Nephron (organoid): Measurements from ENCODE around the gene SERP2.

ENCODE experiments used
- H3K27ac Mint-ChIP-seq, 3 experiments: 2 replicates each; pipeline ENCODE4 v1.8.0; 2020; ENCODE audit warnings: mixed read lengths in 3 of 3, mild to moderate bottlenecking in 2 of 3, moderate library complexity in 1 of 3
- H3K27me3 Mint-ChIP-seq: 2 replicates; pipeline ENCODE4 v1.8.0; 2021; ENCODE audit warnings: low read depth, mild to moderate bottlenecking, moderate library complexity, mixed read lengths
- H3K36me3 Mint-ChIP-seq: 2 replicates; pipeline ENCODE4 v1.8.0; 2020; ENCODE audit warnings: low read depth, mixed read lengths
- H3K4me1 Mint-ChIP-seq: 2 replicates; pipeline ENCODE4 v1.8.0; 2020; ENCODE audit warnings: mixed read lengths
- H3K4me3 Mint-ChIP-seq, 3 experiments: 2 replicates each; pipeline ENCODE4 v1.8.0; 2020; ENCODE audit warnings: mild to moderate bottlenecking in 3 of 3, mixed read lengths in 3 of 3, moderate library complexity in 2 of 3
- H3K9me3 Mint-ChIP-seq: 2 replicates; pipeline ENCODE4 v1.8.0; 2020; ENCODE audit warnings: mixed read lengths
- CTCF ChIP-seq, 3 experiments: fragments of 200-600 bp; sonication (generic); IDR thresholded peaks; one replicate each; pipeline ENCODE4 v1.5.0; 2021; ENCODE audit warnings: antibody characterized with exemption in 3 of 3; ENCODE audit not compliant: unreplicated experiment in 3 of 3

Gene SERP2

GRCh38 chr13:44404261-44405132 is 30.9 kb downstream of the SERP2 start:
- Mint-ChIP-seq H3K4me3 (peak overlapping the region in 2 of 3 experiments; percentile 0), H3K9me3 (no peaks in the 10 kb centered on the region), H3K27me3 (peaks cover 20% of the 10 kb centered on the region), H3K36me3 (no peaks in the 10 kb centered on the region), H3K27ac (peak overlapping the region; percentile 80 to 88 (median 87)), H3K4me1 (peaks cover 40% of the 10 kb centered on the region)
- TF ChIP-seq CTCF (IDR thresholded peaks at IDR 0.05; ENCODE audit: unreplicated experiment in 3 of 3), result no peak

GRCh38 chr13:44406617-44407016 is 33.0 kb downstream of the SERP2 start:
- no peak overlapping the region for H3K4me3 Mint-ChIP-seq
- peaks cover 20% of the 10 kb centered on the region for H3K27me3 Mint-ChIP-seq
- H3K4me1 Mint-ChIP-seq, result peaks cover 45% of the 10 kb centered on the region
- TF ChIP-seq CTCF (IDR thresholded peaks at IDR 0.05; ENCODE audit: unreplicated experiment in 3 of 3), result no peak
- no peaks in the 10 kb centered on the region for H3K9me3 Mint-ChIP-seq
- H3K36me3 Mint-ChIP-seq, result no peaks in the 10 kb centered on the region
- peak overlapping the region in 2 of 3 experiments; percentile 28 to 49 for H3K27ac Mint-ChIP-seq

- Mint-ChIP-seq H3K4me1 (peaks cover 44% of the 10 kb centered on the region), H3K4me3 (no peak overlapping the region), H3K27ac (peak overlapping the region in 2 of 3 experiments; percentile 28 to 49), H3K36me3 (no peaks in the 10 kb centered on the region), H3K9me3 (no peaks in the 10 kb centered on the region), H3K27me3 (peaks cover 19% of the 10 kb centered on the region)
- no peak for TF ChIP-seq CTCF (IDR thresholded peaks at IDR 0.05; ENCODE audit: unreplicated experiment in 3 of 3)
These were observed 33.8 kb downstream of the SERP2 start for GRCh38 chr13:44407379-44407778.

- no peak for TF ChIP-seq CTCF (IDR thresholded peaks at IDR 0.05; ENCODE audit: unreplicated experiment in 3 of 3)
- H3K4me1 Mint-ChIP-seq, result peaks cover 44% of the 10 kb centered on the region
- H3K9me3 Mint-ChIP-seq, result no peaks in the 10 kb centered on the region
- no peak overlapping the region for H3K27ac Mint-ChIP-seq
- H3K36me3 Mint-ChIP-seq, result no peaks in the 10 kb centered on the region
- H3K27me3 Mint-ChIP-seq, result peaks cover 19% of the 10 kb centered on the region
- no peak overlapping the region for H3K4me3 Mint-ChIP-seq
These were observed 34.3 kb downstream of the SERP2 start for GRCh38 chr13:44407891-44408290.

GRCh38 chr13:44409595-44409994 is 36.0 kb downstream of the SERP2 start:
- H3K4me1 Mint-ChIP-seq, result peaks cover 32% of the 10 kb centered on the region
- no peak overlapping the region for H3K4me3 Mint-ChIP-seq
- peaks cover 19% of the 10 kb centered on the region for H3K27me3 Mint-ChIP-seq
- no peak for TF ChIP-seq CTCF (IDR thresholded peaks at IDR 0.05; ENCODE audit: unreplicated experiment in 3 of 3)
- H3K36me3 Mint-ChIP-seq, result no peaks in the 10 kb centered on the region
- no peak overlapping the region for H3K27ac Mint-ChIP-seq
- no peaks in the 10 kb centered on the region for H3K9me3 Mint-ChIP-seq
